ENCODE measurements around the gene PTH2R. TPM values are rescaled to one million over a fixed set of nuclear protein-coding genes. Genes with fewer than 3 reads are reported as not detected.

PTH2R gene
- total and polyA plus RNA-seq, 9 of the 15 experiments (the other 6 are each of a cell fraction or from before 2014, with no cell fraction given), result 2.7 to 8.8 (median 4.2) TPM

DNA sequence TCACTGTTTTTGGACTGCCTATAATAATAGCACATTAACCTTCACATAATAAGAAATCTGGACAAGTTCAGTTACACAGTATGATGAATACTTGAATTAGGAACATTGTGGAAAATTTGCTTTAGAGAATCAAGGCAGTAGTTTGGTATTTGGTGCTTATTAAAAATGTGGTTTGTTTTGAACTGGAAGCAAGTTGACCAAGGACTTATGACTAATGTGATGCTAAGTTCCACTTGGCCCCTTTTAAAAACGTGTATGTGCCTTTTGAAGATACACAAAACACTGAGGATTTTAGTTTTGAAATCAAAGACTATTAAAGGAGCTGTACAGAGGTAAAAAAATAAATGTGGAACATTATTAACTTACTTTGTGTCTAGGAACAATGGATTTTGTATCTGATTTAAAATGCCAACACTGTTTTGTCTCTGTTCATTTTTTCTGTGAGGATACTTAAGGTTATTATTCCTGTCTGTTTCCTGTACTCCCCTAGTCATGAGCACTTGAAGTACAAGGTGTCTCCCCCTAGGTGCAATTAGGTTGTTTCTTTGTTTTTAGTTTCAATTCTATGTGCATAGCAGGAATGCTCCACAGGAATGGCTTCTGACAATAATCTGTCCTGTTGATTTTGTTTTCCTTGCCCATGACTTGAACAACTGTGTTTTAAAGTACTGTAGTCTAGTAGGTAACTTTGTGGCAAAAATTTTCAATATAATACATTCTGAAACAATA lies 49.6 kb upstream of the PTH2R start:
- whole genome bisulfite sequencing (ENCODE audit: insufficient coverage, low coverage, missing lambda C conversion rate), result 6% methylated on average over 1 of the region's 1 CpG
- H4K20me1 ChIP-seq (replicated peaks; ENCODE audit: control insufficient read depth, insufficient read depth, low read length), result no peaks in the 10 kb centered on the region
- FAIRE-seq (no peak), DNase-seq (ENCODE audit: extremely low read depth in 1 of 4, low spot score in 3 of 4) (no peak), ATAC-seq (no peak)
- ChIA-PET POLR2A (no interaction called here), CTCF (ENCODE audit: low intra/inter-chr PET ratio) (no interaction called here)
- no peaks in the 10 kb centered on the region for H3K79me2 ChIP-seq (ENCODE audit: control insufficient read depth, insufficient read depth, low read length)
- no peak overlapping the region for H2AFZ ChIP-seq (ENCODE audit: low read depth, low read length)
- no TSS peak for BruUV-seq (replicated peaks)
- H3K4me3 ChIP-seq, result no peak overlapping the region
- H3K36me3 ChIP-seq (ENCODE audit: control insufficient read depth, insufficient read depth, low read length), result peaks cover 46% of the 10 kb centered on the region
- peaks cover 0 to 7% of the 10 kb centered on the region in 2 experiments; a peak in 1 of 5 replicates for H3K4me1 ChIP-seq (replicated peaks in 1 of 2; ENCODE audit: control insufficient read depth in 2 of 2, insufficient read depth in 2 of 2, low read length in 2 of 2)
- H3K9ac ChIP-seq (ENCODE audit: insufficient read depth in 1 of 2, low read depth in 2 of 2, low read length in 2 of 2), result no peak overlapping the region
- in situ Hi-C loops (cut with MboI) (no loop called here), intact Hi-C loops (cut with micrococcal nuclease) (no loop called here)
- no peak overlapping the region for H3K4me2 ChIP-seq (ENCODE audit: insufficient read depth, low read length)
- H3K9me1 ChIP-seq (ENCODE audit: control insufficient read depth, insufficient read depth, low read length), result no peaks in the 10 kb centered on the region
- no peak overlapping the region for H3K27ac ChIP-seq (ENCODE audit: extremely low read depth, low read depth, low read length)
- TF ChIP-seq ZNF696 (CRISPR knock-in tag; conservative IDR thresholded peaks at IDR 0.05) (no peak), MEF2A (IDR thresholded peaks at IDR 0.05; ENCODE audit: control insufficient read depth, low read depth, low read length) (no peak), ZNF780A (CRISPR knock-in tag; IDR thresholded peaks at IDR 0.05) (no peak), NRF1 (conservative IDR thresholded peaks at IDR 0.05 in 1 of 2, IDR thresholded peaks at IDR 0.05 in 1 of 2) (no peak), SIN3B (IDR thresholded peaks at IDR 0.05; ENCODE audit: low read depth) (no peak), ZKSCAN1 (IDR thresholded peaks at IDR 0.05; ENCODE audit: low read depth, low read length) (no peak), XRCC3 (IDR thresholded peaks at IDR 0.05) (no peak), PHF21A (IDR thresholded peaks at IDR 0.05; ENCODE audit: borderline replicate concordance, low read depth) (no peak), CBX5 (IDR thresholded peaks at IDR 0.05; ENCODE audit: borderline replicate concordance, low read depth) (no peak)
- TF ChIP-seq, protein P1, sequence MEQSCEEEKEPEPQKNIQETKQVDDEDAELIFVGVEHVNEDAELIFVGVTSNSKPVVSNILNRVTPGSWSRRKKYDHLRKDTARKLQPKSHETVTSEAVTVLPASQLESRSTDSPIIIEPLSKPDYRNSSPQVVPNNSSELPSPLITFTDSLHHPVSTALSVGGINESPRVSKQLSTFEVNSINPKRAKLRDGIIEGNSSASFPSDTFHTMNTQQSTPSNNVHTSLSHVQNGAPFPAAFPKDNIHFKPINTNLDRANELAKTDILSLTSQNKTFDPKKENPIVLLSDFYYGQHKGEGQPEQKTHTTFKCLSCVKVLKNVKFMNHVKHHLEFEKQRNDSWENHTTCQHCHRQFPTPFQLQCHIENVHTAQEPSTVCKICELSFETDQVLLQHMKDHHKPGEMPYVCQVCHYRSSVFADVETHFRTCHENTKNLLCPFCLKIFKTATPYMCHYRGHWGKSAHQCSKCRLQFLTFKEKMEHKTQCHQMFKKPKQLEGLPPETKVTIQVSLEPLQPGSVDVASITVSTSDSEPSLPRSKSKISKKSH (CRISPR knock-in tag; IDR thresholded peaks at IDR 0.05), result no peak
- TF ChIP-seq, protein P2, sequence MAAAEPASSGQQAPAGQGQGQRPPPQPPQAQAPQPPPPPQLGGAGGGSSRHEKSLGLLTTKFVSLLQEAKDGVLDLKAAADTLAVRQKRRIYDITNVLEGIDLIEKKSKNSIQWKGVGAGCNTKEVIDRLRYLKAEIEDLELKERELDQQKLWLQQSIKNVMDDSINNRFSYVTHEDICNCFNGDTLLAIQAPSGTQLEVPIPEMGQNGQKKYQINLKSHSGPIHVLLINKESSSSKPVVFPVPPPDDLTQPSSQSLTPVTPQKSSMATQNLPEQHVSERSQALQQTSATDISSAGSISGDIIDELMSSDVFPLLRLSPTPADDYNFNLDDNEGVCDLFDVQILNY (CRISPR knock-in tag; IDR thresholded peaks at IDR 0.05), result no peak
- TF ChIP-seq, protein P3, sequence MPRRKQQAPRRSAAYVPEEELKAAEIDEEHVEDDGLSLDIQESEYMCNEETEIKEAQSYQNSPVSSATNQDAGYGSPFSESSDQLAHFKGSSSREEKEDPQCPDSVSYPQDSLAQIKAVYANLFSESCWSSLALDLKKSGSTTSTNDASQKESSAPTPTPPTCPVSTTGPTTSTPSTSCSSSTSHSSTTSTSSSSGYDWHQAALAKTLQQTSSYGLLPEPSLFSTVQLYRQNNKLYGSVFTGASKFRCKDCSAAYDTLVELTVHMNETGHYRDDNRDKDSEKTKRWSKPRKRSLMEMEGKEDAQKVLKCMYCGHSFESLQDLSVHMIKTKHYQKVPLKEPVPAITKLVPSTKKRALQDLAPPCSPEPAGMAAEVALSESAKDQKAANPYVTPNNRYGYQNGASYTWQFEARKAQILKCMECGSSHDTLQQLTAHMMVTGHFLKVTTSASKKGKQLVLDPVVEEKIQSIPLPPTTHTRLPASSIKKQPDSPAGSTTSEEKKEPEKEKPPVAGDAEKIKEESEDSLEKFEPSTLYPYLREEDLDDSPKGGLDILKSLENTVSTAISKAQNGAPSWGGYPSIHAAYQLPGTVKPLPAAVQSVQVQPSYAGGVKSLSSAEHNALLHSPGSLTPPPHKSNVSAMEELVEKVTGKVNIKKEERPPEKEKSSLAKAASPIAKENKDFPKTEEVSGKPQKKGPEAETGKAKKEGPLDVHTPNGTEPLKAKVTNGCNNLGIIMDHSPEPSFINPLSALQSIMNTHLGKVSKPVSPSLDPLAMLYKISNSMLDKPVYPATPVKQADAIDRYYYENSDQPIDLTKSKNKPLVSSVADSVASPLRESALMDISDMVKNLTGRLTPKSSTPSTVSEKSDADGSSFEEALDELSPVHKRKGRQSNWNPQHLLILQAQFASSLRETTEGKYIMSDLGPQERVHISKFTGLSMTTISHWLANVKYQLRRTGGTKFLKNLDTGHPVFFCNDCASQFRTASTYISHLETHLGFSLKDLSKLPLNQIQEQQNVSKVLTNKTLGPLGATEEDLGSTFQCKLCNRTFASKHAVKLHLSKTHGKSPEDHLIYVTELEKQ (CRISPR knock-in tag; IDR thresholded peaks at IDR 0.05), result no peak
- H3K27me3 ChIP-seq (ENCODE audit: control insufficient read depth in 2 of 2, insufficient read depth in 2 of 2, low read length in 2 of 2), result no peaks in the 10 kb centered on the region
- H3K9me3 ChIP-seq (replicated peaks; ENCODE audit: control insufficient read depth, insufficient read depth, low read depth, low read length), result no peaks in the 10 kb centered on the region
